HL-60 (cell line): Measurements from ENCODE around the gene PPY.

Experiments used
- GABPA ChIP-seq: IDR thresholded peaks from 2 replicates; pipeline ENCODE4 v1.6.1; 2012; ENCODE audit warnings: low read depth
- POLR2AphosphoS5 ChIP-seq: IDR thresholded peaks from 2 replicates; pipeline ENCODE4 v1.6.1; 2012; ENCODE audit warnings: low read depth
- SPI1 ChIP-seq: IDR thresholded peaks from 2 replicates; pipeline ENCODE4 v1.6.1; 2012; ENCODE audit warnings: low read depth, mild to moderate bottlenecking, borderline replicate concordance
- TF ChIP-seq, protein P1 (sequence below): IDR thresholded peaks from one replicate; pipeline ENCODE4 v1.5.1; 2011; ENCODE audit warnings: low read length, control low read depth, inconsistent platforms; ENCODE audit not compliant: insufficient read depth
- TF ChIP-seq, protein P2 (sequence below): IDR thresholded peaks from 2 replicates; pipeline ENCODE4 v1.6.1; 2012; ENCODE audit warnings: low read depth; ENCODE audit not compliant: insufficient replicate concordance

DNA sequence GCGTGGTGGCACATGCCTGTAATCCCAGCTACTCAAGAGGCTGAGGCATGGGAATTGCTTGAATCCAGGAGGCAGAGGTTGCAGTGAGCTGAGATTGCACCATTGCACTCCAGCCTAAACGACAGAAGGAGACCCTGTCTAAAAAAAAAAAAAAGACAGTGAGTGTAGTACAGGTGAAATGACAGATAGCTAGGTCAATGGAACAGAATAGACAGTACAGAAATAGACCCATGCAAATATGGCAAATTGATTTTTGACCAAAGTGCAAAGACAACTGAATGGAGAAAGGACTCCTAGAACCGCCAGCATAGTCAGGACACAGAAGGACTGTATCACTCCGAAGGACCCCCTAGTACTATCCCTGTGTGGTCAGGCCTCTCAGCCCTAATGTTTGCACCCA, 28.1 kb upstream of the PPY start:
- TF ChIP-seq, protein P1, sequence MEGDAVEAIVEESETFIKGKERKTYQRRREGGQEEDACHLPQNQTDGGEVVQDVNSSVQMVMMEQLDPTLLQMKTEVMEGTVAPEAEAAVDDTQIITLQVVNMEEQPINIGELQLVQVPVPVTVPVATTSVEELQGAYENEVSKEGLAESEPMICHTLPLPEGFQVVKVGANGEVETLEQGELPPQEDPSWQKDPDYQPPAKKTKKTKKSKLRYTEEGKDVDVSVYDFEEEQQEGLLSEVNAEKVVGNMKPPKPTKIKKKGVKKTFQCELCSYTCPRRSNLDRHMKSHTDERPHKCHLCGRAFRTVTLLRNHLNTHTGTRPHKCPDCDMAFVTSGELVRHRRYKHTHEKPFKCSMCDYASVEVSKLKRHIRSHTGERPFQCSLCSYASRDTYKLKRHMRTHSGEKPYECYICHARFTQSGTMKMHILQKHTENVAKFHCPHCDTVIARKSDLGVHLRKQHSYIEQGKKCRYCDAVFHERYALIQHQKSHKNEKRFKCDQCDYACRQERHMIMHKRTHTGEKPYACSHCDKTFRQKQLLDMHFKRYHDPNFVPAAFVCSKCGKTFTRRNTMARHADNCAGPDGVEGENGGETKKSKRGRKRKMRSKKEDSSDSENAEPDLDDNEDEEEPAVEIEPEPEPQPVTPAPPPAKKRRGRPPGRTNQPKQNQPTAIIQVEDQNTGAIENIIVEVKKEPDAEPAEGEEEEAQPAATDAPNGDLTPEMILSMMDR: no peak
- no peak for TF ChIP-seq POLR2AphosphoS5
- TF ChIP-seq, protein P2, sequence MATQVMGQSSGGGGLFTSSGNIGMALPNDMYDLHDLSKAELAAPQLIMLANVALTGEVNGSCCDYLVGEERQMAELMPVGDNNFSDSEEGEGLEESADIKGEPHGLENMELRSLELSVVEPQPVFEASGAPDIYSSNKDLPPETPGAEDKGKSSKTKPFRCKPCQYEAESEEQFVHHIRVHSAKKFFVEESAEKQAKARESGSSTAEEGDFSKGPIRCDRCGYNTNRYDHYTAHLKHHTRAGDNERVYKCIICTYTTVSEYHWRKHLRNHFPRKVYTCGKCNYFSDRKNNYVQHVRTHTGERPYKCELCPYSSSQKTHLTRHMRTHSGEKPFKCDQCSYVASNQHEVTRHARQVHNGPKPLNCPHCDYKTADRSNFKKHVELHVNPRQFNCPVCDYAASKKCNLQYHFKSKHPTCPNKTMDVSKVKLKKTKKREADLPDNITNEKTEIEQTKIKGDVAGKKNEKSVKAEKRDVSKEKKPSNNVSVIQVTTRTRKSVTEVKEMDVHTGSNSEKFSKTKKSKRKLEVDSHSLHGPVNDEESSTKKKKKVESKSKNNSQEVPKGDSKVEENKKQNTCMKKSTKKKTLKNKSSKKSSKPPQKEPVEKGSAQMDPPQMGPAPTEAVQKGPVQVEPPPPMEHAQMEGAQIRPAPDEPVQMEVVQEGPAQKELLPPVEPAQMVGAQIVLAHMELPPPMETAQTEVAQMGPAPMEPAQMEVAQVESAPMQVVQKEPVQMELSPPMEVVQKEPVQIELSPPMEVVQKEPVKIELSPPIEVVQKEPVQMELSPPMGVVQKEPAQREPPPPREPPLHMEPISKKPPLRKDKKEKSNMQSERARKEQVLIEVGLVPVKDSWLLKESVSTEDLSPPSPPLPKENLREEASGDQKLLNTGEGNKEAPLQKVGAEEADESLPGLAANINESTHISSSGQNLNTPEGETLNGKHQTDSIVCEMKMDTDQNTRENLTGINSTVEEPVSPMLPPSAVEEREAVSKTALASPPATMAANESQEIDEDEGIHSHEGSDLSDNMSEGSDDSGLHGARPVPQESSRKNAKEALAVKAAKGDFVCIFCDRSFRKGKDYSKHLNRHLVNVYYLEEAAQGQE: no peak
- TF ChIP-seq SPI1: no peak
- TF ChIP-seq GABPA: no peak
